Retinal pigment epithelial cell (primary cell): ENCODE results near the gene SCGB3A1.
A peak's percentile ranks its signal among the peaks of the same experiment; 100 is the strongest.

Source experiments
- DNase-seq: peaks from one replicate; pipeline ENCODE4 v3.0.0-alpha.2; 2010; ENCODE audit warnings: low read depth
- H3K4me3 ChIP-seq: 2 replicates; pipeline ENCODE4 v1.5.1; 2011; ENCODE audit warnings: mild to moderate bottlenecking, low read length, control low read depth, moderate library complexity
- CTCF ChIP-seq: conservative IDR thresholded peaks from 2 replicates; pipeline ENCODE4 v1.5.1; 2011; ENCODE audit warnings: low read depth, low read length, control low read depth, inconsistent platforms

The SCGB3A1 gene

GRCh38 chr5:180609817-180610550 lies 18.7 kb upstream of the SCGB3A1 start:
- no peak for TF ChIP-seq CTCF
- no peak overlapping the region for H3K4me3 ChIP-seq
- DNase-seq: no peak

GRCh38 chr5:180609386-180609785 lies 18.1 kb upstream of the SCGB3A1 start:
- no peak overlapping the region for H3K4me3 ChIP-seq
- no peak for DNase-seq
- TF ChIP-seq CTCF: no peak

GRCh38 chr5:180608572-180609310 lies 17.4 kb upstream of the SCGB3A1 start:
- no peak for DNase-seq
- no peak overlapping the region for H3K4me3 ChIP-seq
- no peak for TF ChIP-seq CTCF

- H3K4me3 ChIP-seq: no peak overlapping the region
- TF ChIP-seq CTCF: no peak
- no peak for DNase-seq
These were observed 16.7 kb upstream of the SCGB3A1 start for GRCh38 chr5:180607861-180608571.

GRCh38 chr5:180606215-180606785 lies 15.0 kb upstream of the SCGB3A1 start:
- TF ChIP-seq CTCF: no peak
- no peak overlapping the region for H3K4me3 ChIP-seq
- no peak for DNase-seq

GRCh38 chr5:180605554-180606214 lies 14.4 kb upstream of the SCGB3A1 start:
- peak; percentile 7 for DNase-seq
- peak; percentile 85 for TF ChIP-seq CTCF
- H3K4me3 ChIP-seq: no peak overlapping the region
